ENCODE measurements around the gene AGA. TPM values are rescaled to one million over a fixed set of nuclear protein-coding genes. Genes with fewer than 3 reads are reported as not detected.

The AGA gene
- total and polyA plus RNA-seq, 2 donors (not counting 1 experiment from before 2014, with no cell fraction given): 28.2 to 35.3 TPM

DNA sequence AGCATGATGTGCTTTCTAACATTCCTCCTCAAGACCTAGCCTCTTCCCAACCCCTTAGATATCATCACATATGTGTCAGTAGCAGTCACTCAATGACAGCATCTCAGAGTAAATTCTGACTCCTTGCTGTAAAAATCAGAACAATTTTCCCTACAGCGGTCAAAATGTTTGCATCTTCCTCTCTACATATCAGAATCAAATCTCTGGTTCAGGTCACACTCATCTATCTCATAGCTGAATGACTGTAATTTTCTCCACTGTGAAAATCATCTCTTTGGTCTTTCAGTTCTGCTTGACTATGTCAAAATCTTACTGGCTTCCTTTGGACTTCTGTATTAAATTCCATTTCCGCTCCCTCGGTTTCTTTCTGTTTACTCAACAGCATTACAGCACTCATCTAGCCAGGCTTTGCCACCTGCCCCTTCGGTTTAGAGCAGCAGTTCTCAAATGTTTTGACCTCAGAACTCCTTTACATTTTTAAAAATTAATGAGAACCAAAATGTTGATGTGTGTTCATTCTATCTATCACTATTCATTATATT is 57.3 kb downstream of the AGA start:
- H3K4me1 Mint-ChIP-seq: no peaks in the 10 kb centered on the region
- WGBS (ENCODE audit: insufficient coverage): 97% methylated on average over 3 of the region's 4 CpGs
- Histone ChIP-seq H3K9ac (ENCODE audit: low read length) (no peak overlapping the region), H4K20me1 (ENCODE audit: control insufficient read depth, insufficient read depth, low read length, poor library complexity, severe bottlenecking) (no peaks in the 10 kb centered on the region), H3K4me1 (ENCODE audit: control insufficient read depth in 2 of 2, insufficient read depth in 2 of 2, low read length in 2 of 2) (no peaks in the 10 kb centered on the region), H3K4me3 (ENCODE audit: control extremely low read depth in 1 of 5, extremely low read depth in 1 of 5, insufficient read depth in 1 of 5, low read depth in 2 of 5, low read length in 4 of 5) (no peak overlapping the region), H3K36me3 (replicated peaks in 1 of 2; ENCODE audit: control extremely low read depth in 1 of 2, control insufficient read depth in 1 of 2, extremely low read depth in 1 of 2, insufficient read depth in 2 of 2, low read length in 1 of 2) (no peaks in the 10 kb centered on the region), H3K27me3 (replicated peaks in 1 of 4; ENCODE audit: control extremely low read depth in 1 of 4, control insufficient read depth in 3 of 4, insufficient read depth in 4 of 4, low read length in 3 of 4) (no peaks in the 10 kb centered on the region), H3K4me2 (replicated peaks; ENCODE audit: low read depth, low read length, poor library complexity, severe bottlenecking) (no peak overlapping the region), H3K79me2 (ENCODE audit: control insufficient read depth, insufficient read depth, low read length) (no peaks in the 10 kb centered on the region), H2AFZ (ENCODE audit: insufficient read depth, low read depth, low read length, poor library complexity, severe bottlenecking) (no peak overlapping the region), H3K27ac (ENCODE audit: low read length in 2 of 2) (no peak overlapping the region), H3K9me3 (ENCODE audit: control extremely low read depth in 1 of 3, control insufficient read depth in 2 of 3, insufficient read depth in 1 of 3, low read length in 2 of 3) (peaks cover 0 to 2% (median 0%) of the 10 kb centered on the region in 3 donors)
- ChIA-PET CTCF (no interaction called here), POLR2A (no interaction called here)
- DNase-seq (no peak), ATAC-seq (ENCODE audit: low read depth) (no peak)
- no peak for TF ChIP-seq EZH2 (IDR thresholded peaks at IDR 0.05; ENCODE audit: borderline replicate concordance, insufficient read depth, low read depth, low read length, poor library complexity, severe bottlenecking)
- TF ChIP-seq, protein P1, sequence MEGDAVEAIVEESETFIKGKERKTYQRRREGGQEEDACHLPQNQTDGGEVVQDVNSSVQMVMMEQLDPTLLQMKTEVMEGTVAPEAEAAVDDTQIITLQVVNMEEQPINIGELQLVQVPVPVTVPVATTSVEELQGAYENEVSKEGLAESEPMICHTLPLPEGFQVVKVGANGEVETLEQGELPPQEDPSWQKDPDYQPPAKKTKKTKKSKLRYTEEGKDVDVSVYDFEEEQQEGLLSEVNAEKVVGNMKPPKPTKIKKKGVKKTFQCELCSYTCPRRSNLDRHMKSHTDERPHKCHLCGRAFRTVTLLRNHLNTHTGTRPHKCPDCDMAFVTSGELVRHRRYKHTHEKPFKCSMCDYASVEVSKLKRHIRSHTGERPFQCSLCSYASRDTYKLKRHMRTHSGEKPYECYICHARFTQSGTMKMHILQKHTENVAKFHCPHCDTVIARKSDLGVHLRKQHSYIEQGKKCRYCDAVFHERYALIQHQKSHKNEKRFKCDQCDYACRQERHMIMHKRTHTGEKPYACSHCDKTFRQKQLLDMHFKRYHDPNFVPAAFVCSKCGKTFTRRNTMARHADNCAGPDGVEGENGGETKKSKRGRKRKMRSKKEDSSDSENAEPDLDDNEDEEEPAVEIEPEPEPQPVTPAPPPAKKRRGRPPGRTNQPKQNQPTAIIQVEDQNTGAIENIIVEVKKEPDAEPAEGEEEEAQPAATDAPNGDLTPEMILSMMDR (IDR thresholded peaks at IDR 0.05): no peak
- peaks cover 19% of the 10 kb centered on the region for H3K27me3 Mint-ChIP-seq
- H3K4me3 Mint-ChIP-seq: no peak overlapping the region
- intact Hi-C loops (cut with micrococcal nuclease): no loop called here
- no peak overlapping the region for H3K27ac Mint-ChIP-seq
- no peaks in the 10 kb centered on the region for H3K9me3 Mint-ChIP-seq (ENCODE audit: insufficient read depth)

DNA sequence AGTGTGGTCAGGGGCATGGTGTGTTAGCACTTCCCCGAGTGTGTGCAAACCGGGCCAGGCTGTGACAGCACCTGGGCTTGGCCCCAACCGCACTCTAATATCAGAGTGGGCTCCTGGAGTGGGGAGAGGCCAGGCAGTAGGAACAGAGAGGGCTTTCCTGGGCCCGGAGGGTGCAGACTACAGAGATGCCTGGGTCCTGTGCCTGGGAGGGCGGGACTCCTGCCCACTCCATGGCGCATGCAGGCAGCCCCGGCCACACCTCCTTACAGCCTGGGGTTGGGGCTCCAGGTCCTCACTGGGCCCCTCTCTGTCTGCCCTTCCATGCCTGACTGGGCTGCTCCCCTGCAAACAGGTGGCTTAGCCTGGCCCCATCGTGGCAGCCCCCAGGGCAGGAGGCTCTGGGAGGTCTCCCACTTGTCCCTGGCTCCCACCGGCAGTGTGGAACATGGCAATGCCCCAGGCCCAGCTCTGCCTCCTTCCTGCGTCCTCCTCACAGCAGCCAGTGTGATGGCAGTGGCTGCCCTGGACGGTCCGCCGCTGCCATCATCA is 60.4 kb downstream of the AGA start:
- H3K27me3 ChIP-seq (replicated peaks in 1 of 4; ENCODE audit: control extremely low read depth in 1 of 4, control insufficient read depth in 3 of 4, insufficient read depth in 4 of 4, low read length in 3 of 4): no peaks in the 10 kb centered on the region
- TF ChIP-seq EZH2 (IDR thresholded peaks at IDR 0.05; ENCODE audit: borderline replicate concordance, insufficient read depth, low read depth, low read length, poor library complexity, severe bottlenecking): no peak
- TF ChIP-seq, protein P1 (IDR thresholded peaks at IDR 0.05): no peak
- intact Hi-C loops (cut with micrococcal nuclease): no loop called here
- Mint-ChIP-seq H3K4me3 (no peak overlapping the region), H3K9me3 (ENCODE audit: insufficient read depth) (no peaks in the 10 kb centered on the region), H3K4me1 (no peaks in the 10 kb centered on the region), H3K27ac (no peak overlapping the region), H3K27me3 (peaks cover 19% of the 10 kb centered on the region)
- ChIA-PET POLR2A (no interaction called here), CTCF (interaction anchor here (0.7 kb wide), 1 partner anchor 371 kb away, joined by 3 read pairs; no protein-coding TSS in a partner anchor)
- peaks cover 0 to 2% (median 0%) of the 10 kb centered on the region in 3 donors for H3K9me3 ChIP-seq (ENCODE audit: control extremely low read depth in 1 of 3, control insufficient read depth in 2 of 3, insufficient read depth in 1 of 3, low read length in 2 of 3)
- H3K79me2 ChIP-seq (ENCODE audit: control insufficient read depth, insufficient read depth, low read length): no peaks in the 10 kb centered on the region
- no peak overlapping the region for H2AFZ ChIP-seq (ENCODE audit: insufficient read depth, low read depth, low read length, poor library complexity, severe bottlenecking)
- H3K27ac ChIP-seq (ENCODE audit: low read length in 2 of 2): no peak overlapping the region
- H3K36me3 ChIP-seq (replicated peaks in 1 of 2; ENCODE audit: control extremely low read depth in 1 of 2, control insufficient read depth in 1 of 2, extremely low read depth in 1 of 2, insufficient read depth in 2 of 2, low read length in 1 of 2): no peaks in the 10 kb centered on the region
- no peaks in the 10 kb centered on the region for H4K20me1 ChIP-seq (ENCODE audit: control insufficient read depth, insufficient read depth, low read length, poor library complexity, severe bottlenecking)
- H3K4me1 ChIP-seq (ENCODE audit: control insufficient read depth in 2 of 2, insufficient read depth in 2 of 2, low read length in 2 of 2): no peaks in the 10 kb centered on the region
- DNase-seq (no peak), ATAC-seq (ENCODE audit: low read depth) (no peak)
- H3K9ac ChIP-seq (ENCODE audit: low read length): no peak overlapping the region
- 92% methylated on average over 7 of the region's 13 CpGs for WGBS (ENCODE audit: insufficient coverage)
- H3K4me3 ChIP-seq (ENCODE audit: control extremely low read depth in 1 of 5, extremely low read depth in 1 of 5, insufficient read depth in 1 of 5, low read depth in 2 of 5, low read length in 4 of 5): no peak overlapping the region
- H3K4me2 ChIP-seq (replicated peaks; ENCODE audit: low read depth, low read length, poor library complexity, severe bottlenecking): no peak overlapping the region

Data from B cell (primary cell).